Heart left ventricle (tissue), 16 donors: Measurements from ENCODE around the gene ATCAY. TPM values are rescaled to one million over a fixed set of nuclear protein-coding genes. Genes with fewer than 3 reads are reported as not detected.
"Not testable (repeated sequence)": the region's sequence is repeated elsewhere in the genome, so short reads cannot be mapped to it uniquely, and the experiment has no call there.

Experiments
- ATAC-seq, 4 donors: fragments of 200-7000 bp; cut with Tn5 transposase; one replicate each; pipeline ENCODE4 v1.9.1; 2020 to 2022; ENCODE audit warnings: moderate library complexity in 4 of 4, mild to moderate bottlenecking in 3 of 4, moderate number of reproducible peaks in 1 of 4
- DNase-seq, 5 donors: peaks; one replicate each; pipeline ENCODE4 v3.0.0-alpha.2; 2020
- H3K27ac ChIP-seq, 12 donors: fragments of 200-600 bp; sonication (generic) in 4 of 12; one replicate each; pipeline versions ENCODE4 v1.5.0 to v1.8.0; 2016 to 2022; ENCODE audit warnings: mild to moderate bottlenecking in 2 of 12
- H3K27me3 ChIP-seq, 9 donors: fragments of 200-600 bp; sonication (generic) in 2 of 9; one replicate each; pipeline versions ENCODE4 v1.5.1 to v1.8.0; 2016 to 2022; ENCODE audit warnings: mild to moderate bottlenecking in 3 of 9
- H3K36me3 ChIP-seq, 9 donors: fragments of 200-600 bp; sonication (generic) in 2 of 9; one replicate each; pipeline versions ENCODE4 v1.5.0 to v1.8.0; 2018 to 2022; ENCODE audit warnings: mild to moderate bottlenecking in 2 of 9
- H3K4me1 ChIP-seq, 12 donors: fragments of 200-600 bp; sonication (generic) in 4 of 12; one replicate each; pipeline versions ENCODE4 v1.5.0 to v1.8.0; 2016 to 2022; ENCODE audit warnings: mild to moderate bottlenecking in 3 of 12
- H3K4me3 ChIP-seq, 12 donors: fragments of 200-600 bp; sonication (generic) in 4 of 12; one replicate each; pipeline versions ENCODE4 v1.5.0 to v1.8.0; 2017 to 2022; ENCODE audit warnings: mild to moderate bottlenecking in 9 of 12, moderate library complexity in 4 of 12
- H3K9me3 ChIP-seq, 12 donors: fragments of 200-600 bp; sonication (generic) in 4 of 12; one replicate each; pipeline versions ENCODE4 v1.5.0 to v1.8.0; 2016 to 2022; ENCODE audit warnings: mild to moderate bottlenecking in 1 of 12
- CTCF ChIP-seq, 12 donors: fragments of 200-600 bp; sonication (generic) in 4 of 12; IDR thresholded peaks; one replicate each; pipeline versions ENCODE4 v1.5.0 to v1.8.0; 2018 to 2022; ENCODE audit warnings: antibody characterized with exemption in 12 of 12, mild to moderate bottlenecking in 5 of 12
- POLR2A ChIP-seq, 2 donors: fragments of 450-650 bp; IDR thresholded peaks; one replicate each; pipeline ENCODE4 v1.6.1; 2017; ENCODE audit warnings: antibody characterized with exemption in 2 of 2, mild to moderate bottlenecking in 2 of 2, moderate library complexity in 2 of 2
- WGBS, 4 donors: extraction: QIAGEN DNeasy Blood & Tissue Kit in 2 of 4; methylation state at CpG; one replicate each; pipeline versions ENCODE4 v1.1.5 to v1.1.7; 2013 to 2018; 5-methylcytosine and 5-hydroxymethylcytosine counted together
- intact Hi-C, 10 donors: fragments of 100-400 bp; cut with DNase I; formaldehyde crosslinking; loops; one replicate each; pipeline versions ENCODE4 v1.11.1 to v1.14.2; 2022
- polyA plus RNA-seq, 2 donors: library from polyadenylated mRNA; stranded (reverse); fragments of 200-250 nt; gene quantifications; one replicate each; pipeline ENCODE4 v1.2.3, GENCODE V29; 2013
- total RNA-seq, 9 donors: library from RNA; depleted of rRNA in 2 of 9; stranded (reverse); fragments of >200 nt in 2 of 9; fragmentation: NEBNext Ultra II Directional in 3 of 9; extraction: Animal tissue kit (Norgen Biotek cat#: 25700) in 3 of 9; gene quantifications; one replicate each; pipeline versions ENCODE4 v1.1.0 to v1.2.4, GENCODE V29; 2016 to 2023
- donor health status: ischemic (EF 13 %, LVEDD 7.1; RV severe dilation, severe dysfunction).
- donor health status: healthy with polysubstance abuse.
- donor health status: DM: no; HTN: yes; CAD: no.
- donor health status: DM: no; HTN: no; CAD: no.
- donor health status: ischemic (EF 25% LVEDD 6.9; RV normal size, moderate dysfunction).
- donor health status: ischemic (EF 25% LVEDD 5.7; RV mildly dilated, moderate dysfunction).
- donor health status: healthy.
- donor health status: DM: yes; HTN: yes; CAD: no.
- donor health status: ischemic (EF 35%, LVEDD 5.7; RV mildly dilated, moderate dysfunction).
- donor health status: nonischemic (EF 11% LVEDD 7.7; RV severe dilation, severe dysfunction).
- donor health status: DM: yes; HTN: yes; CAD: no.
- donor health status: PGD.
- donor health status: ischemic (EF 29% LVEDD 5.4; RV normal size, mild dysfunction).
- donor health status: nonischemic (EF 23%, LVEDD 6.1; RV moderate dilation, normal function).

Gene ATCAY
- total and polyA plus RNA-seq, 11 donors = not detected

GRCh38 chr19:3881272-3882040 lies 971 bp downstream of the ATCAY start:
- Histone ChIP-seq H3K4me1 (no peaks in the 10 kb centered on the region), H3K9me3 (no peaks in the 10 kb centered on the region), H3K27ac (no peak overlapping the region), H3K27me3 (peaks cover 20 to 78% (median 49%) of the 10 kb centered on the region in 9 donors), H3K36me3 (no peaks in the 10 kb centered on the region), H3K4me3 (no peak overlapping the region)
- DNase-seq (no peak), ATAC-seq (no peak)
- intact Hi-C loops = no loop called here
- 0 to 3% (median 1%) methylated on average over 29 to 31 of the region's 31 CpGs for WGBS, 4 donors
- TF ChIP-seq POLR2A (IDR thresholded peaks at IDR 0.05) (no peak), CTCF (IDR thresholded peaks at IDR 0.05) (no peak)

GRCh38 chr19:3882041-3882384 lies 1.5 kb downstream of the ATCAY start:
- WGBS, 4 donors = 14 to 27% (median 23%) methylated on average over 6 of the region's 6 CpGs
- Histone ChIP-seq H3K27me3 (peaks cover 20 to 78% (median 49%) of the 10 kb centered on the region in 9 donors), H3K36me3 (no peaks in the 10 kb centered on the region), H3K27ac (no peak overlapping the region), H3K4me3 (no peak overlapping the region), H3K4me1 (no peaks in the 10 kb centered on the region), H3K9me3 (no peaks in the 10 kb centered on the region)
- ATAC-seq = no peak
- intact Hi-C loops = no loop called here
- no peak for TF ChIP-seq CTCF (IDR thresholded peaks at IDR 0.05)
- no peak for TF ChIP-seq POLR2A (IDR thresholded peaks at IDR 0.05)
- DNase-seq = no peak

GRCh38 chr19:3890591-3890990 lies 10.1 kb downstream of the ATCAY start:
- ATAC-seq (no peak), DNase-seq (no peak)
- 83 to 88% (median 84%) methylated on average over 8 to 17 of the region's 17 CpGs for whole genome bisulfite sequencing, 4 donors
- TF ChIP-seq CTCF (IDR thresholded peaks at IDR 0.05) (no peak), POLR2A (IDR thresholded peaks at IDR 0.05) (no peak)
- Histone ChIP-seq H3K9me3 (no peaks in the 10 kb centered on the region), H3K27ac (no peak overlapping the region), H3K4me1 (no peaks in the 10 kb centered on the region), H3K4me3 (no peak overlapping the region), H3K36me3 (no peaks in the 10 kb centered on the region), H3K27me3 (peaks cover 0 to 5% (median 0%) of the 10 kb centered on the region in 9 donors)
- intact Hi-C loops = no loop called here

- DNase-seq = peak in 2 of 5 donors; percentile 39 to 51
- TF ChIP-seq CTCF (IDR thresholded peaks at IDR 0.05) (no peak), POLR2A (IDR thresholded peaks at IDR 0.05) (no peak)
- peak in 3 of 4 donors; percentile 67 to 83 (median 74) for ATAC-seq
- H3K27ac ChIP-seq = no peak overlapping the region
- peaks cover 0 to 8% (median 2%) of the 10 kb centered on the region in 12 donors for H3K9me3 ChIP-seq
- intact Hi-C loops = no loop called here
- WGBS, 4 donors = 59 to 64% (median 61%) methylated on average over 12 of the region's 12 CpGs
- H3K36me3 ChIP-seq = no peaks in the 10 kb centered on the region
- H3K27me3 ChIP-seq = no peaks in the 10 kb centered on the region
- no peaks in the 10 kb centered on the region for H3K4me1 ChIP-seq
- H3K4me3 ChIP-seq = no peak overlapping the region
Observed at GRCh38 chr19:3893509-3894179, 13.2 kb downstream of the ATCAY start.

GRCh38 chr19:3894959-3895358 lies 14.5 kb downstream of the ATCAY start:
- ATAC-seq, H3K4me1 ChIP-seq, DNase-seq: not testable (repeated sequence)

More at GRCh38 chr19:3894959-3895358, 14.5 kb downstream of the ATCAY start:
- 85 to 91% (median 88%) methylated on average over 5 of the region's 5 CpGs for WGBS, 4 donors
- H3K27ac ChIP-seq, intact Hi-C loops, H3K36me3 ChIP-seq, H3K27me3 ChIP-seq, H3K4me3 ChIP-seq: not testable (repeated sequence)
- H3K9me3 ChIP-seq = peaks cover 0 to 11% (median 3%) of the 10 kb centered on the region in 12 donors
